NCI-H460 (cell line): Measurements from ENCODE around the gene OR3A2. TPM values are rescaled to one million over a fixed set of nuclear protein-coding genes. Genes with fewer than 3 reads are reported as not detected.
"Not testable (repeated sequence)": the region's sequence is repeated elsewhere in the genome, so short reads cannot be mapped to it uniquely, and the experiment has no call there.

Experiments
- DNase-seq: peaks from one replicate; pipeline ENCODE4 v3.0.0-alpha.2; 2016; ENCODE audit warnings: low read depth; ENCODE audit errors: extremely low read depth
- small RNA-seq, 2 experiments: library from RNA; depleted of rRNA; stranded (forward); fragments of <200 nt; gene quantifications; one replicate each; pipeline ENCODE3, GENCODE V24; 2014
- total RNA-seq: library from RNA; depleted of rRNA; stranded (reverse); fragments of >200 nt; shearing (Covaris generic); gene quantifications from 2 replicates; pipeline ENCODE4 v1.2.3, GENCODE V29; 2014; rRNA removed

OR3A2 gene
- total RNA-seq, 1 experiment from 2014 or later: not detected

DNA sequence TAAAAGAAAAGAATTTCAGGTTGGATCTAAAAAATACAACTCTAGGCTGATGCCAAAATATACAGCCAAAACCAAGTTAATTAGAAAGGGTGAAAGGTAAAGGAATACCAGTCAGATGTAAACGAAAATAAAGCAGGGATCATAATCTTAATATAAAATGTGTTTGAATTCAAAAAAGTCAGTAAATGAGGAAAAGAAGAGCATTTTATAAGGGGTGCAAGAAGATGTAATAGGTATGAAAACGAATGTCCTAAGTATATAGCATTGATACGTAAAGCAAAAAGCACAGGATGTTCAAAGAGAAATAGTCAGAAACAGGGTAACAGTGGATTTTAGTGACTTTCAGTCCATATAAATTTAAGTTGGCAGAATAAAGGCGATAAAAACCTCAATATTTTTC, 90.5 kb downstream of the OR3A2 start:
- no peak for DNase-seq

DNA sequence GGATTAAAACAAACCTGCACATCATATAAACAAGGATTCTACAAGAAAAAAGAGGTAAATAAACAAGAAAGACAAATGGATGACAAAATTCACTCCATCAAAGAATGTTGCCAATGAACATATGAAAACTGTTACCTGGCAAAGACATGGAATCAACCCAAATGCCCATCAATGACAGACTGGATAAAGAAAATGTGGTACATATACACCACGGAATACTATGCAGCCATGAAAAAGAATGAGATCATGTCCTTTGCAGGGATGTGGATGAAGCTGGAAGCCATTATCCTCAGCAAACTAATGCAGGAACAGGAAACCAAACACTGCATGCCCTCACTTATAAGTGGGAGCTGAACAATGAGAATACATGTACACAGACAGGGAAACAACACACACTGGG, 92.6 kb downstream of the OR3A2 start:
- DNase-seq: not testable (repeated sequence)

DNA sequence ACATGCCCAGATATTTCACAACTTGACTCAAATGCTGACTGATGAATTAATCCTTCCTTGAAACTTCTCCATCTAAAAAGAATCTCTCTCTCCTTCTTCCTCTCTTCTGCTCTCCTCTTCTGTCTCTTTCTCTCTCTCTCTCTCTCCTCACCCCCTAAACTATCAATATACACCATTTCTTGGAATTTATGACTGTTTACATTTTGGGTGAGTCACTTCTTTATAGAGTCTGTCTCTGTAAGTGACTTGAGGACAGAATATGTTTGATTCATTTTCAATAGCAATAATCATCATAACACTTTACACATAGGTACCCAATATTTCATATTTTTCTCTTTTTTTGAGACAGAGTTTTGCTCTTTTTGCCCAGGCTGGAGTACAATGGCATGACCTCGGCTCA, 103.2 kb downstream of the OR3A2 start:
- no peak for DNase-seq

DNA sequence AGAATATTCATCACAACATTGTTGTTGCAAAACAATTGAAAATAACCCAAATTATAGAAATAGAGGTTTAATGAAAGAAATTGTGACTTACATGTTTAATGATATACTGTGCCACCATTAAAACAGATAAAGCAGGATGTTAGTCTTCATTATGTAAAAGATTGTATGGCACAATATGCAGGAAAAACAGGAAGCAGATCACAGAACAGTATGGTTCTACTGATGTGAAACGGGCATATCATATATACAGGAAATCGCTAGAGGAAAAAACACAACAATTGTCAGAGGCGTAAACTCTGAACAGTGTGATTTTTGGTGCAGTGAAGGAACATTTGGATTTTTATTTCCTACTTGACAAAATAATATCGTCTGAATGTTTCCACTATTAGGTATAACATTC, 110.0 kb downstream of the OR3A2 start:
- no peak for DNase-seq

DNA sequence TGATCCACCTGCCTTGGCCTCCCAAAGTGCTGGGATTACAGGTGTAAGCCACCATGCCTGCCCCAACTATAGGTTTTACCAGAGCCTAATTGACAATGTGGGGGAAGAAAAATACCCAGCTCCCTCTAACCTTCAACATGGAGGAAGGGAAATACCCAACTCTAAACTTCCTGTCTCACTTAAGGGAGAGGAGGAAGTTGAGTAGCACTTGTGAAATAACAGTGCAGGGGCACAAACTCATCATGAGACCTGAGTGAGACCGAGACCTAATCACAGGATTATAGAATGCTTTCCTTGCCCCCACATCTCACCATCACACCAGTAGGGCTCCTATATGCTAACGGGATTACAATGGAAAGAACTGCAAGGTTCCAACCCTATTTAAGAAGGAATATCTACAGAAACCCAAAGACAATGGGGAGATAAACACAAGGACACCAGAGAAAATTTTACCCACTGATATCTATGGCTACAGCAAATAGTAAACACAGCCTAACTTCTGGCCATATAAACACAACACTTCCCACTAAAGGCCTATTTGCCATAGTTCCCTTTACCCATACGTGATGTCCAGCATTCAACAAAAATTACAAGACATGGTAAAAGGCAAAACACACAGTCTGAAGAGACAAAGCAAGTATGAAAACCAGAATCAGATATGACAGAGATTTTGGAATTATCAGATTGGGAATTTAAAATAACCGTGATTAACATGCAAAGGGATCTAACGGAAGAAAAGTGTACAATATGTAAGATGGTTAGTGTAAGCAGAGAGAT, 114.8 kb downstream of the OR3A2 start:
- DNase-seq: no peak

DNA sequence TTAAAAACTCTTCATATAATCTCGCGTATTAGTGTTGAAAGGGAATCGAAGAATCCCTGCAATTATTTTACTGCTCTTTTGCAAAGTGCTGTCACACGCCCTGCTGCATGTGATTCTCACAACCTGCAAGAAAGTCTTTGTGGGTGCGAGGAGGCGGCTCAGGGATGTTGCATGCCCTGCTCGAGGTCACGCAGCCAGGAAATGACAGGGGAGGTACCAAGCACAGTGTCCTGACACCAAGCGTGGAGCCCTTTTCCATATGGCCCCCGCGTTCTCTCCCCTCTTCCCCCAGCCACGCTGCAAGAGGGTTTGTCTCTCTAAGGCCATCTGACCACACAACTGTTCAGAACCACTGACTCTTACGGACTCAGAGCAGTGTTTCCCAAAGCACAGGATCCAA, 125.5 kb downstream of the OR3A2 start:
- DNase-seq: no peak

DNA sequence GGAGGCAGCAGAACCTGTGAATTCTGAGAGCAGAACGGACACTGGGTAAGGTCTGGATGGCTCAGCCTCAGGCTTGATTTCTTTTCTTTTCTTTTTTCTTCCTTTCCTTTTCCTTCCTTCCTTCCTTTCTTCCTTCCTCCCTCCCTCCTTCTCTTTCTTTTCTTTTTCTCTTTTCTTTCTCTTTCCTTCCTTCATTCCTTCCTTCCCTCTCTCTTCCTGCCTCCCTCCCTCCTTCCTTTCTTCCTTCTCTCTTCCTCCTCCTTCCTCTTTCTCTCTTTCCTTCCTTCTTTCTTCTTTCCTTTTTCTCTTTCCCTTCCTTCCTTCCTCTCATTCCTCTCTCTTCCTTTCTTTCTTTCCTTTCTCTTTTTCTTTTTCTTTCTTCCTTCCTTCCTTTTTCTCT, 125.9 kb downstream of the OR3A2 start:
- no peak for DNase-seq

DNA sequence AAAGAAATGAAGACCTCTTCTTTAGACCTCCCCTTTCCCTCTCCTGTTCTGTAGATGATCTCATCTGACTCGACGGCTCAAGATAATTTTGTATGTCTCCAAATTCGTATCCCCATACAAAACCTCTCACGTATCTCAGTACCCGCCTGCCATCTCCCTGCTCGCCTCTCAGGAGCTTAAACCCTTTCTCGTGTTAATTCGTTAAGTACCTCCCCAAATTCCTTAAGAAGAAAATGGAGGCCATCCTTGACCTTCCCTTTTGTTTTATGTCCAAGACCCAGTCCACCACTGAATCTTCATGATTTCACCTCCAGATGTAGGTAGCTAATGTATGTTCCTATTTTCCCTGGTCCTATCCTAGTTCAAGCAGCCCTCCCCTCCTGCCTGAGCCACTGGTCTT, 129.5 kb downstream of the OR3A2 start:
- DNase-seq: no peak

DNA sequence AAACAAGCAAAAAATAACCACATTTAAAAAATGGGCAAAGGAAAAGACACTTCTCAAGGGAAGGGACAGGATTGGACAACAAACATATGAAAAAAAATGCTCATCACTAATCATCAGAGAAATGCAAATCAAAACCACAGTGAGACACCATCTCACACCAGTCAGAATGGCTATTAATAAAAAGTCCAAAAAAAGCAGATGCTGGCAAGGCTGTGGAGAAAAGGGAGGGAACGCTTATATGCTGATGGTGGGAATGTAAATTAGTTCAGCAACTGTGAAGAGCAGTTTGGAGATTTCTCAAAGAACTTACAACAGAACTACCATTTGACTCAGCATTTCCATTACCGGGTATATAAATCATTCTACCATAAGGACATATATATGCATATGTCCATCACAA, 137.1 kb downstream of the OR3A2 start:
- DNase-seq: not testable (repeated sequence)

DNA sequence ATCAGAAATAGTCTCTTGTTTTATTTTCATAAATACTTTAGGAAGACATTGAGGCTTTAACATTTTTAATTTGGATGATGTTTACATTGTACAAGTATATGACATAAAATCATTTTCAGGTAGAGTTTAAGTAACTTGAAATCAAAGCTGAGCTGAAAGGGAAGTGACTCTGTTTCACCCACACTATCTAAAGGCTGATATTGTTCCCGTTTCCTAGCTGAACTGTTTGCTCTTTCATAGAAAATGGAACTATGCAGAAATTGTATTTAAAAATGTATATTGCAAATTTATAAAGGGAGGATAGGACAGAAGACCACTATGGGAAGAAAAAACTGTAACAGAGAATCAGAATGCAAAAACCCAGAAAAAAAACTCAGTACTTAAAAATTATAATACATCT, 141.3 kb downstream of the OR3A2 start:
- not testable (repeated sequence) for DNase-seq

DNA sequence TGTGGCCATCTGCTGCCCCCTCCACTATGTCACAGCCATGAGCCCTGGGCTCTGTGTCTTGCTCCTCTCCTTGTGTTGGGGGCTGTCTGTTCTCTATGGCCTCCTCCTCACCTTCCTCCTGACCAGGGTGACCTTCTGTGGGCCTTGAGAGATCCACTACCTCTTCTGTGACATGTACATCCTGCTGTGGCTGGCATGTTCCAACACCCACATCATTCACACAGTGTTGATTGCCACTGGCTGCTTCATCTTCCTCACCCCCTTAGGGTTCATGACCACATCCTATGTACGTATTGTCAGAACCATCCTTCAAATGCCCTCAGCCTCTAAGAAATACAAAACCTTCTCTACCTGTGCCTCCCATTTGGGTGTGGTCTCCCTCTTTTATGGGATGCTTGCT, 145.1 kb downstream of the OR3A2 start:
- DNase-seq: not testable (repeated sequence)

DNA sequence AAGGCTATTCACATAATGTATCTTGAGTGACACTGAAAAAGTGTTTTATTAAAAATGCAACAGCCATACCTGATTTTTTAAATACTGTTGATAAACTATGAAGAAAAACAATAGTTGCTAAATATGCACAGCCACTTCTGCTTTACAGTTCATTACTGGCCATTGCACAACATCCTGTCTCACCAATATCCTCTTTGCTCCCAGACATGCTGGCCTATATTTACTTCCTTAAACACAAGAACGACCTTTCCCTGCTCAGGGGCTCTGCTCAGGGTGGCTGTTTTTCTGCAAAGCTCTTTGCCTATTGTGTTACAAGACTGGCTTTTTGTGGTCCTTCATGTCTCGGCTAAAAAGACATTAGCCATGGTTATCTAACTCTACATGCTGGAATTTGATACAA, 147.4 kb downstream of the OR3A2 start:
- not testable (repeated sequence) for DNase-seq

DNA sequence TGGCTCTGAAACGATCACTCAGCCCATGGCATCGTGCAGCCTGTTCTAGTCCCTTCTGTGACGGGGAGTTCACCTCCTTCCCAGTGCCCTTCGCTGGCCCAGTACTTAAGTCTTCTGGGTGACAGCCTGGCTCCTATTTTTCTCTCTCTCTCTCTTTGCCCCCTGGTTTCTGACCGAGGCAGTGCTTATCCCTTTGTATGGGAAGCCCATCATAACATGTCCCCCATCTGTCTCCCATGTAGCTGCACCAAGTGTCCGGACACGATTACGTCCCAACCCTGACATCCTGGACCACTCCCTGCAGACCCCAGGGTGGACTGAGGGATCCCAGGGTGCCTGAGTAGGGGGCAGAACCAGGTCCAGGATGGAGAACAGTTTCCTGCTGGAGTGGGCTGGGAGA, 153.8 kb downstream of the OR3A2 start:
- not testable (repeated sequence) for DNase-seq

Small RNAs within 50 kb of the gene (small RNA-seq; reads per million reads assigned to genes)
- gene OR1AC1P: 0 reads per million in 2 experiments

Other genes starting within 250 kb of the OR3A2 start
- not detected in 2 replicates for gene OR1A2, start 188.8 kb downstream of the OR3A2 start, total RNA-seq
- gene OR1A1, start 178.6 kb downstream of the OR3A2 start, total RNA-seq: not detected in 2 replicates
- gene OR3A1, start 87.9 kb downstream of the OR3A2 start, total RNA-seq: not detected in 2 replicates
- gene OR1E1, start 12.1 kb upstream of the OR3A2 start, total RNA-seq: not detected in 2 replicates
- gene OR3A3, start 25.1 kb upstream of the OR3A2 start, total RNA-seq: not detected in 2 replicates
- not detected in 2 replicates for gene OR1E2, start 47.5 kb upstream of the OR3A2 start, total RNA-seq
- not detected in 2 replicates for gene SPATA22, start 85.5 kb upstream of the OR3A2 start, total RNA-seq
- gene ASPA, start 89.7 kb upstream of the OR3A2 start, total RNA-seq: not detected in 2 replicates
- 0.40 and 0.57 TPM in 2 replicates for gene TRPV3, start 171.5 kb upstream of the OR3A2 start, total RNA-seq
- 1.6 and 1.9 TPM in 2 replicates for gene TRPV1, start 223.1 kb upstream of the OR3A2 start, total RNA-seq
- gene SHPK, start 249.9 kb upstream of the OR3A2 start, total RNA-seq: 8.8 and 9.7 TPM in 2 replicates